ENCODE measurements around the gene SGO2.

GRCh38 chr2:200509612-200510433 is 16.2 kb upstream of the SGO2 start, which contains the start of gene KCTD18:
- TF ChIP-seq CTCF (conservative IDR thresholded peaks at IDR 0.05) (peak; percentile 95), ZFX (IDR thresholded peaks at IDR 0.05) (peak; percentile 82)
